ENCODE results near the gene RPS15. TPM values are rescaled to one million over a fixed set of nuclear protein-coding genes. Genes with fewer than 3 reads are reported as not detected.

RPS15 gene
- total and polyA plus RNA-seq, 2 of the 13 experiments (the other 11 are each of a cell fraction or from before 2014, with no cell fraction given): 695 to 1,411 TPM

DNA sequence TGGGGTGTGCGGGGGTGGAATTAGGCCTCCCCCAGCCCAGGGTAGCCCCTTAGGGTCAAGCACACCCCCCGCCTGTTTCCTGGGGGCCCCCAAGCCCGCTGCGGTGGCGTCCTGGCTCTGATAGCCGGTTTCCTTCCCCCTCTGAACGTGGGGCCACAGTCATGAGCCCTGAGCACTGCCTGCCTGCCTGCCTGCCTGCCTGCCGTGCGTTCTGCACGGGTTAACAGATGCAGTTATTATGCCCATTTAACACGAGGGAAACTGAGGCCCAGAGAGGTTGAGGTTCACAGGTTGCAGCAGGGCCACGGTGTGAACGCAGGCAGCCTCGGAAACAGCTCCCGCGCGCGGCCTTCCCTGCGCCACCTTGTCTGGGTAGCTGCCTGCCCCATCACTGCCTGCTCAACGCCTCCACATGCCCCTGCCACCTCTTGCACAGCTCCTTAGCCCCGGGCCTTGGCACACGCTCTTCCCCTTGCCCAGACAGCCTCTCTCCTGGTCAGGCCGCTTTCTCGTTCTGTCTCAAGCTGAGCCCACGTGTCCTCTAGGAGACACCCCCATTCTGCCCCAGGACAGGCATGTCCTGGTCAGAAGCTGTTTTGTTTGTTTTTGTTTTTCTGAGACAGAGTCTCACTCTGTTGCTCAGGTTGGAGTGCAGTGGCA is 35.7 kb upstream of the RPS15 start (continued):
- TF ChIP-seq, protein P1, sequence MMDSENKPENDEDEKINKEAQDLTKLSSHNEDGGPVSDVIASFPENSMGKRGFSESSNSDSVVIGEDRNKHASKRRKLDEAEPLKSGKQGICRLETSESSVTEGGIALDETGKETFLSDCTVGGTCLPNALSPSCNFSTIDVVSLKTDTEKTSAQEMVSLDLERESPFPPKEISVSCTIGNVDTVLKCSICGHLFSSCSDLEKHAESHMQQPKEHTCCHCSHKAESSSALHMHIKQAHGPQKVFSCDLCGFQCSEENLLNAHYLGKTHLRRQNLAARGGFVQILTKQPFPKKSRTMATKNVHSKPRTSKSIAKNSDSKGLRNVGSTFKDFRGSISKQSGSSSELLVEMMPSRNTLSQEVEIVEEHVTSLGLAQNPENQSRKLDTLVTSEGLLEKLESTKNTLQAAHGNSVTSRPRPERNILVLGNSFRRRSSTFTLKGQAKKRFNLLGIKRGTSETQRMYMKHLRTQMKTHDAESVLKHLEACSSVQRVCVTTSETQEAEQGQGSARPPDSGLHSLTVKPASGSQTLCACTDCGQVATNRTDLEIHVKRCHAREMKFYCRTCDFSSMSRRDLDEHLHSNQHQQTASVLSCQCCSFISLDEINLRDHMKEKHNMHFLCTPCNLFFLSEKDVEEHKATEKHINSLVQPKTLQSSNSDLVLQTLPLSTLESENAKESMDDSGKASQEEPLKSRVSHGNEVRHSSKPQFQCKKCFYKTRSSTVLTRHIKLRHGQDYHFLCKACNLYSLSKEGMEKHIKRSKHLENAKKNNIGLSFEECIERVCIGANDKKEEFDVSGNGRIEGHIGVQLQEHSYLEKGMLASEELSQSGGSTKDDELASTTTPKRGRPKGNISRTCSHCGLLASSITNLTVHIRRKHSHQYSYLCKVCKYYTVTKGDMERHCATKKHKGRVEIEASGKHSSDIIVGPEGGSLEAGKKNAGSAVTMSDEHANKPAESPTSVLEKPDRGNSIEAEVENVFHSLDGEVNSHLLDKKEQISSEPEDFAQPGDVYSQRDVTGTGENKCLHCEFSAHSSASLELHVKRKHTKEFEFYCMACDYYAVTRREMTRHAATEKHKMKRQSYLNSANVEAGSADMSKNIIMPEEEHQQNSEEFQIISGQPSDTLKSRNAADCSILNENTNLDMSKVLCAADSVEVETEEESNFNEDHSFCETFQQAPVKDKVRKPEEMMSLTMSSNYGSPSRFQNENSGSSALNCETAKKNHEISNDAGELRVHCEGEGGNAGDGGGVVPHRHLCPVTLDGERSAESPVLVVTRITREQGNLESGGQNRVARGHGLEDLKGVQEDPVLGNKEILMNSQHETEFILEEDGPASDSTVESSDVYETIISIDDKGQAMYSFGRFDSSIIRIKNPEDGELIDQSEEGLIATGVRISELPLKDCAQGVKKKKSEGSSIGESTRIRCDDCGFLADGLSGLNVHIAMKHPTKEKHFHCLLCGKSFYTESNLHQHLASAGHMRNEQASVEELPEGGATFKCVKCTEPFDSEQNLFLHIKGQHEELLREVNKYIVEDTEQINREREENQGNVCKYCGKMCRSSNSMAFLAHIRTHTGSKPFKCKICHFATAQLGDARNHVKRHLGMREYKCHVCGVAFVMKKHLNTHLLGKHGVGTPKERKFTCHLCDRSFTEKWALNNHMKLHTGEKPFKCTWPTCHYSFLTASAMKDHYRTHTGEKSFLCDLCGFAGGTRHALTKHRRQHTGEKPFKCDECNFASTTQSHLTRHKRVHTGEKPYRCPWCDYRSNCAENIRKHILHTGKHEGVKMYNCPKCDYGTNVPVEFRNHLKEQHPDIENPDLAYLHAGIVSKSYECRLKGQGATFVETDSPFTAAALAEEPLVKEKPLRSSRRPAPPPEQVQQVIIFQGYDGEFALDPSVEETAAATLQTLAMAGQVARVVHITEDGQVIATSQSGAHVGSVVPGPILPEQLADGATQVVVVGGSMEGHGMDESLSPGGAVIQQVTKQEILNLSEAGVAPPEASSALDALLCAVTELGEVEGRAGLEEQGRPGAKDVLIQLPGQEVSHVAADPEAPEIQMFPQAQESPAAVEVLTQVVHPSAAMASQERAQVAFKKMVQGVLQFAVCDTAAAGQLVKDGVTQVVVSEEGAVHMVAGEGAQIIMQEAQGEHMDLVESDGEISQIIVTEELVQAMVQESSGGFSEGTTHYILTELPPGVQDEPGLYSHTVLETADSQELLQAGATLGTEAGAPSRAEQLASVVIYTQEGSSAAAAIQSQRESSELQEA (CRISPR knock-in tag; IDR thresholded peaks at IDR 0.05; ENCODE audit: not compliant biosample characterization): peak; percentile 56
- no peak for TF ChIP-seq FOXK1 (CRISPR knock-in tag; IDR thresholded peaks at IDR 0.05; ENCODE audit: borderline replicate concordance, low read depth)
- TF ChIP-seq ZNF746 (CRISPR knock-in tag; IDR thresholded peaks at IDR 0.05): no peak
- no peak for TF ChIP-seq RXRA (CRISPR knock-in tag; IDR thresholded peaks at IDR 0.05)
- TF ChIP-seq ASH2L (IDR thresholded peaks at IDR 0.05; ENCODE audit: insufficient read length, low read depth, low read length): no peak
- TF ChIP-seq CBX1 (IDR thresholded peaks at IDR 0.05; ENCODE audit: low read depth): no peak
